Measurements from ENCODE around the gene KCNQ2. TPM values are rescaled to one million over a fixed set of nuclear protein-coding genes. Genes with fewer than 3 reads are reported as not detected.

The KCNQ2 gene
- total and polyA plus RNA-seq, 2 experiments from 2014 or later = 68.5 to 92.4 TPM

DNA sequence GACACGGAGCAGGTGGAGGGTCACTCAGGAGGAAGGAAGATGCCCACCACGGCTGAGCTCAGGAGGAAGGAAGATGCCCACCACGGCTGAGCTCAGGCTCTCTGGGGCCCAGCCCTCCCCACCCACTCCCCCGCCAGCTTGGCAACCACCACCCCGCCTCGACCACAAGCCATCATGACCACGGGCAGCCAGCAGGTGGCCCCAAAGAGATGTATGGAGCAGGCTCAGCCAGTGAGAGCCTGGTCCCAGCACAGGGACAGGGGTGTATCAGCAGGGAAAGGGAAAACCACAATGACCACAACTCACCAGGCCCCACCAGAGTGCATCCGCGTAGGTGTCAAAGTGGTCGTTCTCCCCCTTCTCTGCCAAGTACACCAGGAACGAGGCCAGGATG lies 30.4 kb downstream of the KCNQ2 start:
- Histone ChIP-seq H3K79me2 (replicated peaks; ENCODE audit: insufficient read depth) (peaks cover 12% of the 10 kb centered on the region), H3K4me2 (no peak overlapping the region), H2AFZ (no peak overlapping the region), H3K36me3 (ENCODE audit: insufficient read depth) (no peaks in the 10 kb centered on the region), H3K4me1 (ENCODE audit: insufficient read depth) (no peaks in the 10 kb centered on the region; the same call in 1 of the 2 replicates), H3K27me3 (ENCODE audit: insufficient read depth) (no peaks in the 10 kb centered on the region), H3K4me3 (no peak overlapping the region), H4K20me1 (replicated peaks; ENCODE audit: insufficient read depth) (no peaks in the 10 kb centered on the region), H3K27ac (ENCODE audit: low read depth) (no peak overlapping the region), H3F3A (replicated peaks; ENCODE audit: low read depth) (no peaks in the 10 kb centered on the region), H3K9me2 (ENCODE audit: insufficient read depth) (no peaks in the 10 kb centered on the region)
- peaks cover 11% of the 10 kb centered on the region for H3K27me3 Mint-ChIP-seq (ENCODE audit: insufficient read depth, low read depth, poor library complexity)
- peaks cover 16% of the 10 kb centered on the region for H3K36me3 Mint-ChIP-seq (ENCODE audit: low read depth)
- peak; percentile 74 for DNase-seq (ENCODE audit: low spot score)
- H3K27ac Mint-ChIP-seq = no peak overlapping the region
- H3K4me3 Mint-ChIP-seq = no peak overlapping the region
- peaks cover 18% of the 10 kb centered on the region; the same call in 2 of the 3 replicates for H3K9me3 Mint-ChIP-seq
- ATAC-seq = peak; percentile 82
- peaks cover 11% of the 10 kb centered on the region for H3K4me1 Mint-ChIP-seq
- TF ChIP-seq, protein P1, sequence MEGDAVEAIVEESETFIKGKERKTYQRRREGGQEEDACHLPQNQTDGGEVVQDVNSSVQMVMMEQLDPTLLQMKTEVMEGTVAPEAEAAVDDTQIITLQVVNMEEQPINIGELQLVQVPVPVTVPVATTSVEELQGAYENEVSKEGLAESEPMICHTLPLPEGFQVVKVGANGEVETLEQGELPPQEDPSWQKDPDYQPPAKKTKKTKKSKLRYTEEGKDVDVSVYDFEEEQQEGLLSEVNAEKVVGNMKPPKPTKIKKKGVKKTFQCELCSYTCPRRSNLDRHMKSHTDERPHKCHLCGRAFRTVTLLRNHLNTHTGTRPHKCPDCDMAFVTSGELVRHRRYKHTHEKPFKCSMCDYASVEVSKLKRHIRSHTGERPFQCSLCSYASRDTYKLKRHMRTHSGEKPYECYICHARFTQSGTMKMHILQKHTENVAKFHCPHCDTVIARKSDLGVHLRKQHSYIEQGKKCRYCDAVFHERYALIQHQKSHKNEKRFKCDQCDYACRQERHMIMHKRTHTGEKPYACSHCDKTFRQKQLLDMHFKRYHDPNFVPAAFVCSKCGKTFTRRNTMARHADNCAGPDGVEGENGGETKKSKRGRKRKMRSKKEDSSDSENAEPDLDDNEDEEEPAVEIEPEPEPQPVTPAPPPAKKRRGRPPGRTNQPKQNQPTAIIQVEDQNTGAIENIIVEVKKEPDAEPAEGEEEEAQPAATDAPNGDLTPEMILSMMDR (conservative IDR thresholded peaks at IDR 0.05; ENCODE audit: low read depth in 2 of 2) = peak; percentile 46 to 80
- TF ChIP-seq, protein P2, sequence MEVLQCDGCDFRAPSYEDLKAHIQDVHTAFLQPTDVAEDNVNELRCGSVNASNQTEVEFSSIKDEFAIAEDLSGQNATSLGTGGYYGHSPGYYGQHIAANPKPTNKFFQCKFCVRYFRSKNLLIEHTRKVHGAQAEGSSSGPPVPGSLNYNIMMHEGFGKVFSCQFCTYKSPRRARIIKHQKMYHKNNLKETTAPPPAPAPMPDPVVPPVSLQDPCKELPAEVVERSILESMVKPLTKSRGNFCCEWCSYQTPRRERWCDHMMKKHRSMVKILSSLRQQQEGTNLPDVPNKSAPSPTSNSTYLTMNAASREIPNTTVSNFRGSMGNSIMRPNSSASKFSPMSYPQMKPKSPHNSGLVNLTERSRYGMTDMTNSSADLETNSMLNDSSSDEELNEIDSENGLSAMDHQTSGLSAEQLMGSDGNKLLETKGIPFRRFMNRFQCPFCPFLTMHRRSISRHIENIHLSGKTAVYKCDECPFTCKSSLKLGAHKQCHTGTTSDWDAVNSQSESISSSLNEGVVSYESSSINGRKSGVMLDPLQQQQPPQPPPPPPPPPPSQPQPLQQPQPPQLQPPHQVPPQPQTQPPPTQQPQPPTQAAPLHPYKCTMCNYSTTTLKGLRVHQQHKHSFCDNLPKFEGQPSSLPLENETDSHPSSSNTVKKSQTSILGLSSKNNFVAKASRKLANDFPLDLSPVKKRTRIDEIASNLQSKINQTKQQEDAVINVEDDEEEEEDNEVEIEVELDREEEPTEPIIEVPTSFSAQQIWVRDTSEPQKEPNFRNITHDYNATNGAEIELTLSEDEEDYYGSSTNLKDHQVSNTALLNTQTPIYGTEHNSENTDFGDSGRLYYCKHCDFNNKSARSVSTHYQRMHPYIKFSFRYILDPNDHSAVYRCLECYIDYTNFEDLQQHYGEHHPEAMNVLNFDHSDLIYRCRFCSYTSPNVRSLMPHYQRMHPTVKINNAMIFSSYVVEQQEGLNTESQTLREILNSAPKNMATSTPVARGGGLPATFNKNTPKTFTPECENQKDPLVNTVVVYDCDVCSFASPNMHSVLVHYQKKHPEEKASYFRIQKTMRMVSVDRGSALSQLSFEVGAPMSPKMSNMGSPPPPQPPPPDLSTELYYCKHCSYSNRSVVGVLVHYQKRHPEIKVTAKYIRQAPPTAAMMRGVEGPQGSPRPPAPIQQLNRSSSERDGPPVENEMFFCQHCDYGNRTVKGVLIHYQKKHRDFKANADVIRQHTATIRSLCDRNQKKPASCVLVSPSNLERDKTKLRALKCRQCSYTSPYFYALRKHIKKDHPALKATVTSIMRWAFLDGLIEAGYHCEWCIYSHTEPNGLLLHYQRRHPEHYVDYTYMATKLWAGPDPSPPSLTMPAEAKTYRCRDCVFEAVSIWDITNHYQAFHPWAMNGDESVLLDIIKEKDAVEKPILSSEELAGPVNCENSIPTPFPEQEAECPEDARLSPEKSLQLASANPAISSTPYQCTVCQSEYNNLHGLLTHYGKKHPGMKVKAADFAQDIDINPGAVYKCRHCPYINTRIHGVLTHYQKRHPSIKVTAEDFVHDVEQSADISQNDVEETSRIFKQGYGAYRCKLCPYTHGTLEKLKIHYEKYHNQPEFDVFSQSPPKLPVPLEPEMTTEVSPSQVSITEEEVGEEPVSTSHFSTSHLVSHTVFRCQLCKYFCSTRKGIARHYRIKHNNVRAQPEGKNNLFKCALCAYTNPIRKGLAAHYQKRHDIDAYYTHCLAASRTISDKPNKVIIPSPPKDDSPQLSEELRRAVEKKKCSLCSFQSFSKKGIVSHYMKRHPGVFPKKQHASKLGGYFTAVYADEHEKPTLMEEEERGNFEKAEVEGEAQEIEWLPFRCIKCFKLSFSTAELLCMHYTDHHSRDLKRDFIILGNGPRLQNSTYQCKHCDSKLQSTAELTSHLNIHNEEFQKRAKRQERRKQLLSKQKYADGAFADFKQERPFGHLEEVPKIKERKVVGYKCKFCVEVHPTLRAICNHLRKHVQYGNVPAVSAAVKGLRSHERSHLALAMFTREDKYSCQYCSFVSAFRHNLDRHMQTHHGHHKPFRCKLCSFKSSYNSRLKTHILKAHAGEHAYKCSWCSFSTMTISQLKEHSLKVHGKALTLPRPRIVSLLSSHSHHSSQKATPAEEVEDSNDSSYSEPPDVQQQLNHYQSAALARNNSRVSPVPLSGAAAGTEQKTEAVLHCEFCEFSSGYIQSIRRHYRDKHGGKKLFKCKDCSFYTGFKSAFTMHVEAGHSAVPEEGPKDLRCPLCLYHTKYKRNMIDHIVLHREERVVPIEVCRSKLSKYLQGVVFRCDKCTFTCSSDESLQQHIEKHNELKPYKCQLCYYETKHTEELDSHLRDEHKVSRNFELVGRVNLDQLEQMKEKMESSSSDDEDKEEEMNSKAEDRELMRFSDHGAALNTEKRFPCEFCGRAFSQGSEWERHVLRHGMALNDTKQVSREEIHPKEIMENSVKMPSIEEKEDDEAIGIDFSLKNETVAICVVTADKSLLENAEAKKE (CRISPR knock-in tag; IDR thresholded peaks at IDR 0.05) = no peak
- TF ChIP-seq ZNF331 (CRISPR knock-in tag; IDR thresholded peaks at IDR 0.05; ENCODE audit: low read depth) (no peak), EZH2 (IDR thresholded peaks at IDR 0.05; ENCODE audit: low read depth, unreplicated experiment) (no peak)

Data from GM23338 (cell line).